ENCODE measurements around the gene FAM184A.

DNA sequence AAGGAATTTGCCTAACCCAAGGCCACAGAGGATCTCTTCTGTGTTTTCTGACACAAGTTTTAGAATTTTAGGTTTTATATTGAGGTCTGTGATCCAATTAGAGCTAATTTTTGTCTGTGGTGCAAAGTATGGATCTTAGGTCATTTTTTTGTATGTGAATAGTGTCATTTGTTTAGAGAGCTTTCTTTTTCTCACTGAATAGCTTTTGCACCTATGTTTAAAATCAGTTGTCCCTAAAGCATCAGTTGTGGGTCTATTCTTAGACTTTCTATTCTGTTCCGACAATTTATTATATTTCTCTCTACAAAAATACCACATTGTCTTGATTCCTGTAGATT lies 143.2 kb downstream of the FAM184A start:
- TF ChIP-seq EZH2 (IDR thresholded peaks at IDR 0.05; ENCODE audit: borderline replicate concordance, low read depth, low read length, poor library complexity, severe bottlenecking) = no peak
- TF ChIP-seq, protein P1, sequence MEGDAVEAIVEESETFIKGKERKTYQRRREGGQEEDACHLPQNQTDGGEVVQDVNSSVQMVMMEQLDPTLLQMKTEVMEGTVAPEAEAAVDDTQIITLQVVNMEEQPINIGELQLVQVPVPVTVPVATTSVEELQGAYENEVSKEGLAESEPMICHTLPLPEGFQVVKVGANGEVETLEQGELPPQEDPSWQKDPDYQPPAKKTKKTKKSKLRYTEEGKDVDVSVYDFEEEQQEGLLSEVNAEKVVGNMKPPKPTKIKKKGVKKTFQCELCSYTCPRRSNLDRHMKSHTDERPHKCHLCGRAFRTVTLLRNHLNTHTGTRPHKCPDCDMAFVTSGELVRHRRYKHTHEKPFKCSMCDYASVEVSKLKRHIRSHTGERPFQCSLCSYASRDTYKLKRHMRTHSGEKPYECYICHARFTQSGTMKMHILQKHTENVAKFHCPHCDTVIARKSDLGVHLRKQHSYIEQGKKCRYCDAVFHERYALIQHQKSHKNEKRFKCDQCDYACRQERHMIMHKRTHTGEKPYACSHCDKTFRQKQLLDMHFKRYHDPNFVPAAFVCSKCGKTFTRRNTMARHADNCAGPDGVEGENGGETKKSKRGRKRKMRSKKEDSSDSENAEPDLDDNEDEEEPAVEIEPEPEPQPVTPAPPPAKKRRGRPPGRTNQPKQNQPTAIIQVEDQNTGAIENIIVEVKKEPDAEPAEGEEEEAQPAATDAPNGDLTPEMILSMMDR (conservative IDR thresholded peaks at IDR 0.05; ENCODE audit: low read depth, low read length) = no peak
